Measurements from ENCODE around the gene APOL1.
A peak's percentile ranks its signal among the peaks of the same experiment; 100 is the strongest.

Gene APOL1

GRCh38 chr22:36233796-36234195 is 19.1 kb upstream of the APOL1 start:
- H3K9ac ChIP-seq (ENCODE audit: low read depth, low read length), result no peak overlapping the region
- H4K20me1 ChIP-seq (ENCODE audit: insufficient read depth, low read length), result no peaks in the 10 kb centered on the region
- no peak for TF ChIP-seq CTCF (IDR thresholded peaks at IDR 0.05; ENCODE audit: borderline replicate concordance, extremely low read depth, low read length, poor library complexity, severe bottlenecking)
- no peak for TF ChIP-seq EZH2 (IDR thresholded peaks at IDR 0.05; ENCODE audit: borderline replicate concordance, low read depth, low read length, severe bottlenecking)
- no peak overlapping the region for H3K4me3 ChIP-seq (ENCODE audit: low read depth in 1 of 2, low read length in 2 of 2)
- DNase-seq (no peak), ATAC-seq (ENCODE audit: insufficient read depth, low read depth) (no peak)
- peaks cover 75% of the 10 kb centered on the region for H3K36me3 ChIP-seq (ENCODE audit: insufficient read depth, low read length)
- no peak overlapping the region for H2AFZ ChIP-seq (ENCODE audit: low read depth, low read length)
- H3K4me2 ChIP-seq (ENCODE audit: insufficient read depth, low read length), result no peak overlapping the region
- H3K4me1 ChIP-seq (ENCODE audit: insufficient read depth, low read length), result peaks cover 34% of the 10 kb centered on the region
- no peaks in the 10 kb centered on the region for H3K9me3 ChIP-seq (ENCODE audit: insufficient read depth, low read length, severe bottlenecking)
- H3K27ac ChIP-seq (ENCODE audit: low read length), result no peak overlapping the region
- no peaks in the 10 kb centered on the region for H3K27me3 ChIP-seq (ENCODE audit: insufficient read depth, low read length, poor library complexity)
- peaks cover 41% of the 10 kb centered on the region for H3K79me2 ChIP-seq (ENCODE audit: insufficient read depth, low read length)

DNA sequence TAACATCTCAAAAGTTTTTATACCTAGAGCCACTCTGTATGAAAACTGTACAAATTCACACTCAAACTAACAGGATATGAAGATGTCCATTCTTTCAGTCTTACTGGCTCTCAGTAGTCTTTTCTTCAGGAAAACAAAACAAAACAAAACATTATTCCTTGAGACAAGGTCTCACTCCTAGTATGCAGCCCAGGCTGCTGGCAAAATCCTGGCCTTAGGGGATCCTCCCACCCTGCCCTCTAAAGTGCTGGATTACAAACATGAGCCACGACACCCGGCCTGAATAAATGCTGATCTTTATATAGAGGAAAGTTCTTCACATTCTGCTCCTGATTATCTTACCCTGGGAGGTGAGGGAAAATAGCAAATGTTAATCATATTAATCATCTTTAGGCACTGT is 18.7 kb upstream of the APOL1 start:
- H3K4me1 ChIP-seq (ENCODE audit: insufficient read depth, low read length), result peaks cover 35% of the 10 kb centered on the region
- no peak for TF ChIP-seq EZH2 (IDR thresholded peaks at IDR 0.05; ENCODE audit: borderline replicate concordance, low read depth, low read length, severe bottlenecking)
- no peak for TF ChIP-seq CTCF (IDR thresholded peaks at IDR 0.05; ENCODE audit: borderline replicate concordance, extremely low read depth, low read length, poor library complexity, severe bottlenecking)
- H3K9me3 ChIP-seq (ENCODE audit: insufficient read depth, low read length, severe bottlenecking), result no peaks in the 10 kb centered on the region
- no peak overlapping the region for H3K4me3 ChIP-seq (ENCODE audit: low read depth in 1 of 2, low read length in 2 of 2)
- no peaks in the 10 kb centered on the region for H3K27me3 ChIP-seq (ENCODE audit: insufficient read depth, low read length, poor library complexity)
- no peak overlapping the region for H3K27ac ChIP-seq (ENCODE audit: low read length)
- no peak overlapping the region for H3K9ac ChIP-seq (ENCODE audit: low read depth, low read length)
- H4K20me1 ChIP-seq (ENCODE audit: insufficient read depth, low read length), result no peaks in the 10 kb centered on the region
- no peak for ATAC-seq (ENCODE audit: insufficient read depth, low read depth)
- no peak overlapping the region for H3K4me2 ChIP-seq (ENCODE audit: insufficient read depth, low read length)
- peaks cover 72% of the 10 kb centered on the region for H3K36me3 ChIP-seq (ENCODE audit: insufficient read depth, low read length)
- peaks cover 45% of the 10 kb centered on the region for H3K79me2 ChIP-seq (ENCODE audit: insufficient read depth, low read length)
- no peak for DNase-seq
- no peak overlapping the region for H2AFZ ChIP-seq (ENCODE audit: low read depth, low read length)

DNA sequence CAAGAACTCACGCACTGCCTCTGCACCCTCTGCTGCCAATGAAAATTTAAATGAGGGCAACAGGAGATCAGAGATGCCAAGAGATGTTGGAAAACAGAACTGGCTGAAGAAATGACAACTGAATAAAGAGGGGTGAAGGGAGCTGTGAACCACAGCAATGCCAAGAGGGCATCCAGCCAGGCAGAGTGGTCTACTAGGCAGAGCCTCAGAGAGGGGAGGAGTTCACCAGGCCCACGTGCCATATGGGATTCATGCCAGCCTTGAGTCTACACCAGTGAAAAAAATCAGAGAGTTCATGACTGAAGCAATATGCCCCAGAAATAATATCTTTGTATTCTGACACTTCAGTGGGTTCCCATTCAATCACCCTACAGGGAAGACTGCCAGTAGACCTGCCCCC is 18.0 kb upstream of the APOL1 start:
- TF ChIP-seq EZH2 (IDR thresholded peaks at IDR 0.05; ENCODE audit: borderline replicate concordance, low read depth, low read length, severe bottlenecking), result no peak
- no peak for TF ChIP-seq CTCF (IDR thresholded peaks at IDR 0.05; ENCODE audit: borderline replicate concordance, extremely low read depth, low read length, poor library complexity, severe bottlenecking)

DNA sequence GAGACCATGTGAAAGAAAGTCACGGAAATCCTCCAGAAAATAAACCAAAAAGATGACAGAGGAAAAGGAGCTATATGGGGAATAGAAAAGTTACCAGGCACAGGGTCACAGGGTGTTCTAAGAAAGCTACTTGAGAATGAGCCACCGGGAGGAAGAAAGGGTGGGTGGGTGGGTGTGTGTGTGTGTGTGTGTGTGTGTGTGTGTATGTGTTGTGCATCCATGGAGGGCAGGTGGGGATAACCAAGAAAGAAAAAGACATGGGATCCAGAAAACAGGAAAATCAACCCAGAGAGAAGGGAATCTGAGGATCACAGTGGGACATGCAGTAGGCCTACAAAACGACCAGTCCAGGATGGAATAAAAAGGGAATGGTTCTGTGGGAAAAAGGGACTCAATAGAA is 17.3 kb upstream of the APOL1 start:
- ATAC-seq (ENCODE audit: insufficient read depth, low read depth) (no peak), DNase-seq (no peak)
- H3K9me3 ChIP-seq (ENCODE audit: insufficient read depth, low read length, severe bottlenecking), result no peaks in the 10 kb centered on the region
- H3K9ac ChIP-seq (ENCODE audit: low read depth, low read length), result no peak overlapping the region
- no peak overlapping the region for H2AFZ ChIP-seq (ENCODE audit: low read depth, low read length)
- H3K4me2 ChIP-seq (ENCODE audit: insufficient read depth, low read length), result peak overlapping the region; percentile 95
- H3K36me3 ChIP-seq (ENCODE audit: insufficient read depth, low read length), result peaks cover 62% of the 10 kb centered on the region
- no peak overlapping the region for H3K4me3 ChIP-seq (ENCODE audit: low read depth in 1 of 2, low read length in 2 of 2)
- H4K20me1 ChIP-seq (ENCODE audit: insufficient read depth, low read length), result no peaks in the 10 kb centered on the region
- peaks cover 41% of the 10 kb centered on the region for H3K4me1 ChIP-seq (ENCODE audit: insufficient read depth, low read length)
- peaks cover 46% of the 10 kb centered on the region for H3K79me2 ChIP-seq (ENCODE audit: insufficient read depth, low read length)
- TF ChIP-seq EZH2 (IDR thresholded peaks at IDR 0.05; ENCODE audit: borderline replicate concordance, low read depth, low read length, severe bottlenecking), result no peak
- H3K27ac ChIP-seq (ENCODE audit: low read length), result no peak overlapping the region
- no peaks in the 10 kb centered on the region for H3K27me3 ChIP-seq (ENCODE audit: insufficient read depth, low read length, poor library complexity)

More for the DNA sequence above, 18.0 kb upstream of the APOL1 start:
- Histone ChIP-seq H3K27me3 (ENCODE audit: insufficient read depth, low read length, poor library complexity) (no peaks in the 10 kb centered on the region), H3K4me1 (ENCODE audit: insufficient read depth, low read length) (peaks cover 39% of the 10 kb centered on the region), H3K27ac (ENCODE audit: low read length) (no peak overlapping the region), H4K20me1 (ENCODE audit: insufficient read depth, low read length) (no peaks in the 10 kb centered on the region), H3K9ac (ENCODE audit: low read depth, low read length) (no peak overlapping the region), H3K36me3 (ENCODE audit: insufficient read depth, low read length) (peaks cover 69% of the 10 kb centered on the region), H3K4me3 (ENCODE audit: low read depth in 1 of 2, low read length in 2 of 2) (no peak overlapping the region), H3K4me2 (ENCODE audit: insufficient read depth, low read length) (no peak overlapping the region), H3K79me2 (ENCODE audit: insufficient read depth, low read length) (peaks cover 46% of the 10 kb centered on the region), H2AFZ (ENCODE audit: low read depth, low read length) (no peak overlapping the region), H3K9me3 (ENCODE audit: insufficient read depth, low read length, severe bottlenecking) (no peaks in the 10 kb centered on the region)
- ATAC-seq (ENCODE audit: insufficient read depth, low read depth), result no peak
- no peak for DNase-seq
